ENCODE measurements around the gene TAP2.
"Not testable (repeated sequence)": the region's sequence is repeated elsewhere in the genome, so short reads cannot be mapped to it uniquely, and the experiment has no call there.

Gene TAP2

GRCh38 chr6:32838114-32838958 lies at the start of gene TAP2:
TAP2 (minus strand) TSS chr6:32838739; CDS start chr6:32838233, 506 bp downstream.
- peaks cover 84% of the 10 kb centered on the region for H3K4me1 Mint-ChIP-seq
- peaks cover 6% of the 10 kb centered on the region for H3K9me3 Mint-ChIP-seq
- H3K27me3 Mint-ChIP-seq: no peaks in the 10 kb centered on the region
- H3K36me3 Mint-ChIP-seq: peaks cover 60% of the 10 kb centered on the region
- H3K27ac Mint-ChIP-seq: peak within 1 kb of the TSS; percentile 93
- H3K4me3 Mint-ChIP-seq: peak within 1 kb of the TSS; percentile 90

- Mint-ChIP-seq H3K36me3 (no peaks in the 10 kb centered on the region), H3K27ac (no peak overlapping the region), H3K9me3 (no peaks in the 10 kb centered on the region), H3K27me3 (no peaks in the 10 kb centered on the region), H3K4me1 (peaks cover 3% of the 10 kb centered on the region), H3K4me3 (no peak overlapping the region)
These were observed 49.1 kb upstream of the TAP2 start for GRCh38 chr6:32887616-32888015.

- no peaks in the 10 kb centered on the region for H3K9me3 Mint-ChIP-seq
- no peak overlapping the region for H3K27ac Mint-ChIP-seq
- no peaks in the 10 kb centered on the region for H3K36me3 Mint-ChIP-seq
- peaks cover 8% of the 10 kb centered on the region for H3K4me1 Mint-ChIP-seq
- no peak overlapping the region for H3K4me3 Mint-ChIP-seq
- H3K27me3 Mint-ChIP-seq: no peaks in the 10 kb centered on the region
These were observed 48.3 kb upstream of the TAP2 start for GRCh38 chr6:32886681-32887383.

- H3K4me1 Mint-ChIP-seq: peaks cover 10% of the 10 kb centered on the region
- H3K27me3 Mint-ChIP-seq: no peaks in the 10 kb centered on the region
- H3K36me3 Mint-ChIP-seq: peaks cover 1% of the 10 kb centered on the region
- no peak overlapping the region for H3K4me3 Mint-ChIP-seq
- H3K27ac Mint-ChIP-seq: no peak overlapping the region
- no peaks in the 10 kb centered on the region for H3K9me3 Mint-ChIP-seq
These were observed 47.3 kb upstream of the TAP2 start for GRCh38 chr6:32885698-32886286.

- peaks cover 10% of the 10 kb centered on the region for H3K4me1 Mint-ChIP-seq
- H3K4me3 Mint-ChIP-seq: no peak overlapping the region
- H3K36me3 Mint-ChIP-seq: peaks cover 8% of the 10 kb centered on the region
- no peak overlapping the region for H3K27ac Mint-ChIP-seq
- no peaks in the 10 kb centered on the region for H3K9me3 Mint-ChIP-seq
- H3K27me3 Mint-ChIP-seq: no peaks in the 10 kb centered on the region
These were observed 45.2 kb upstream of the TAP2 start for GRCh38 chr6:32883789-32884188.

- Mint-ChIP-seq H3K36me3 (peaks cover 8% of the 10 kb centered on the region), H3K4me1 (peaks cover 10% of the 10 kb centered on the region), H3K9me3 (no peaks in the 10 kb centered on the region), H3K4me3 (no peak overlapping the region), H3K27ac (no peak overlapping the region), H3K27me3 (no peaks in the 10 kb centered on the region)
These were observed 44.3 kb upstream of the TAP2 start for GRCh38 chr6:32882879-32883250.

GRCh38 chr6:32880962-32881361 lies 42.4 kb upstream of the TAP2 start:
- H3K36me3 Mint-ChIP-seq, H3K9me3 Mint-ChIP-seq, H3K4me3 Mint-ChIP-seq, H3K27me3 Mint-ChIP-seq, H3K4me1 Mint-ChIP-seq, H3K27ac Mint-ChIP-seq: not testable (repeated sequence)

GRCh38 chr6:32879691-32880090 lies 41.2 kb upstream of the TAP2 start:
- peaks cover 10% of the 10 kb centered on the region for H3K4me1 Mint-ChIP-seq
- no peak overlapping the region for H3K27ac Mint-ChIP-seq
- H3K9me3 Mint-ChIP-seq: no peaks in the 10 kb centered on the region
- peaks cover 8% of the 10 kb centered on the region for H3K36me3 Mint-ChIP-seq
- no peaks in the 10 kb centered on the region for H3K27me3 Mint-ChIP-seq
- no peak overlapping the region for H3K4me3 Mint-ChIP-seq

GRCh38 chr6:32876603-32877002 lies 38.1 kb upstream of the TAP2 start:
- no peaks in the 10 kb centered on the region for H3K27me3 Mint-ChIP-seq
- no peaks in the 10 kb centered on the region for H3K9me3 Mint-ChIP-seq
- no peaks in the 10 kb centered on the region for H3K4me1 Mint-ChIP-seq
- no peak overlapping the region for H3K4me3 Mint-ChIP-seq
- H3K27ac Mint-ChIP-seq: no peak overlapping the region
- H3K36me3 Mint-ChIP-seq: peaks cover 8% of the 10 kb centered on the region

- not testable (repeated sequence) for H3K36me3 Mint-ChIP-seq, H3K9me3 Mint-ChIP-seq, H3K27ac Mint-ChIP-seq, H3K4me1 Mint-ChIP-seq, H3K4me3 Mint-ChIP-seq, H3K27me3 Mint-ChIP-seq
These were observed 35.4 kb upstream of the TAP2 start for GRCh38 chr6:32873947-32874346.

GRCh38 chr6:32868257-32868788 lies 29.8 kb upstream of the TAP2 start:
- Mint-ChIP-seq H3K9me3 (no peaks in the 10 kb centered on the region), H3K4me3 (no peak overlapping the region), H3K27ac (no peak overlapping the region), H3K27me3 (no peaks in the 10 kb centered on the region), H3K36me3 (no peaks in the 10 kb centered on the region), H3K4me1 (peaks cover 40% of the 10 kb centered on the region)

GRCh38 chr6:32867554-32868256 lies 29.2 kb upstream of the TAP2 start:
- peak overlapping the region; percentile 30 for H3K4me3 Mint-ChIP-seq
- no peaks in the 10 kb centered on the region for H3K27me3 Mint-ChIP-seq
- H3K27ac Mint-ChIP-seq: peak overlapping the region; percentile 90
- H3K9me3 Mint-ChIP-seq: no peaks in the 10 kb centered on the region
- H3K4me1 Mint-ChIP-seq: peaks cover 40% of the 10 kb centered on the region
- H3K36me3 Mint-ChIP-seq: no peaks in the 10 kb centered on the region

GRCh38 chr6:32867022-32867477 lies 28.5 kb upstream of the TAP2 start:
- Mint-ChIP-seq H3K27me3 (no peaks in the 10 kb centered on the region), H3K36me3 (no peaks in the 10 kb centered on the region), H3K4me3 (peak overlapping the region; percentile 30), H3K4me1 (peaks cover 40% of the 10 kb centered on the region), H3K27ac (peak overlapping the region; percentile 90), H3K9me3 (no peaks in the 10 kb centered on the region)

GRCh38 chr6:32865724-32866443 lies 27.3 kb upstream of the TAP2 start:
- Mint-ChIP-seq H3K27me3 (no peaks in the 10 kb centered on the region), H3K4me1 (peaks cover 44% of the 10 kb centered on the region), H3K36me3 (peaks cover under 1% of the 10 kb centered on the region), H3K9me3 (no peaks in the 10 kb centered on the region), H3K27ac (peak overlapping the region; percentile 90), H3K4me3 (no peak overlapping the region)

GRCh38 chr6:32862725-32863124 lies 24.2 kb upstream of the TAP2 start:
- Mint-ChIP-seq H3K4me1 (peaks cover 60% of the 10 kb centered on the region), H3K36me3 (peaks cover 18% of the 10 kb centered on the region), H3K27ac (peak overlapping the region; percentile 15), H3K27me3 (no peaks in the 10 kb centered on the region), H3K9me3 (no peaks in the 10 kb centered on the region), H3K4me3 (no peak overlapping the region)

All from activated naive CD4-positive, alpha-beta T cell treated with anti-CD3 and anti-CD28 coated beads, Interleukin-2, amount 50 U/mL, for 24 hours (primary cell).